AG04449 (cell line): Measurements from ENCODE around the gene GPR35.

Experiments
- CTCF ChIA-PET: fragments of 350-600 bp; formaldehyde crosslinking; extraction: SDS; loops from one replicate; lab custom pipeline; 2021; ENCODE audit warnings: antibody characterized with exemption; lab: Yijun Ruan, JAX
- POLR2A ChIA-PET: fragments of 400-600, 350-600 bp; formaldehyde crosslinking; extraction: SDS; loops from one replicate; lab custom pipeline; 2020; ENCODE audit warnings: antibody characterized with exemption, inconsistent platforms; lab: Yijun Ruan, JAX
- DNase-seq: peaks from one replicate; pipeline ENCODE4 v3.0.0-alpha.2; 2010; ENCODE audit warnings: low read depth, low spot score
- H3K4me3 ChIP-seq: 2 replicates; pipeline ENCODE4 v1.5.1; 2011; ENCODE audit warnings: low read depth, mild to moderate bottlenecking, control low read depth, low read length
- TF ChIP-seq, protein P1 (sequence below): IDR thresholded peaks from one replicate; pipeline ENCODE4 v1.5.1; 2011; ENCODE audit warnings: mild to moderate bottlenecking, moderate library complexity, low read length, control low read depth, inconsistent platforms; ENCODE audit not compliant: insufficient read depth; ENCODE audit errors: missing control alignments

The GPR35 gene

DNA sequence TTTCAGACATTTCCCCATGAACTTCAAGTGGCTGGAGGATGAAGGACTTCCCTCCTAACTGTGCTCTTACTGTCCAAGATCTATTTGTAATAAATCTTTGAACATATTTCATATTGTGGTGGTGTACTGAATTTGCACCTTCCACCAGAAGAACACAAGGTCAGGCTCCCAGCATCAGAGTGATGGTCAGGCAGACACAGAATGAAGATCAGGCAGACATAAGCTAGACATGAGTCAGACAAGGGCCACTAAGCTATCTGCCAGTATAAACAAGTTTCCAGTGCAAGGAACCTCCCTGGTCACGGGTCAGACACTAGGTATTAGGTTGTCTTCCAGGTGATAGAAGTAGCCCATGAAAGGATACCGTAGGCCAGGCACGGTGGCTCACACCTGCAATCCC lies 37.4 kb downstream of the GPR35 start:
- TF ChIP-seq, protein P1, sequence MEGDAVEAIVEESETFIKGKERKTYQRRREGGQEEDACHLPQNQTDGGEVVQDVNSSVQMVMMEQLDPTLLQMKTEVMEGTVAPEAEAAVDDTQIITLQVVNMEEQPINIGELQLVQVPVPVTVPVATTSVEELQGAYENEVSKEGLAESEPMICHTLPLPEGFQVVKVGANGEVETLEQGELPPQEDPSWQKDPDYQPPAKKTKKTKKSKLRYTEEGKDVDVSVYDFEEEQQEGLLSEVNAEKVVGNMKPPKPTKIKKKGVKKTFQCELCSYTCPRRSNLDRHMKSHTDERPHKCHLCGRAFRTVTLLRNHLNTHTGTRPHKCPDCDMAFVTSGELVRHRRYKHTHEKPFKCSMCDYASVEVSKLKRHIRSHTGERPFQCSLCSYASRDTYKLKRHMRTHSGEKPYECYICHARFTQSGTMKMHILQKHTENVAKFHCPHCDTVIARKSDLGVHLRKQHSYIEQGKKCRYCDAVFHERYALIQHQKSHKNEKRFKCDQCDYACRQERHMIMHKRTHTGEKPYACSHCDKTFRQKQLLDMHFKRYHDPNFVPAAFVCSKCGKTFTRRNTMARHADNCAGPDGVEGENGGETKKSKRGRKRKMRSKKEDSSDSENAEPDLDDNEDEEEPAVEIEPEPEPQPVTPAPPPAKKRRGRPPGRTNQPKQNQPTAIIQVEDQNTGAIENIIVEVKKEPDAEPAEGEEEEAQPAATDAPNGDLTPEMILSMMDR: no peak
- H3K4me3 ChIP-seq: no peak overlapping the region
- POLR2A ChIA-PET: no interaction called here
- DNase-seq: no peak
- CTCF ChIA-PET: no interaction called here

DNA sequence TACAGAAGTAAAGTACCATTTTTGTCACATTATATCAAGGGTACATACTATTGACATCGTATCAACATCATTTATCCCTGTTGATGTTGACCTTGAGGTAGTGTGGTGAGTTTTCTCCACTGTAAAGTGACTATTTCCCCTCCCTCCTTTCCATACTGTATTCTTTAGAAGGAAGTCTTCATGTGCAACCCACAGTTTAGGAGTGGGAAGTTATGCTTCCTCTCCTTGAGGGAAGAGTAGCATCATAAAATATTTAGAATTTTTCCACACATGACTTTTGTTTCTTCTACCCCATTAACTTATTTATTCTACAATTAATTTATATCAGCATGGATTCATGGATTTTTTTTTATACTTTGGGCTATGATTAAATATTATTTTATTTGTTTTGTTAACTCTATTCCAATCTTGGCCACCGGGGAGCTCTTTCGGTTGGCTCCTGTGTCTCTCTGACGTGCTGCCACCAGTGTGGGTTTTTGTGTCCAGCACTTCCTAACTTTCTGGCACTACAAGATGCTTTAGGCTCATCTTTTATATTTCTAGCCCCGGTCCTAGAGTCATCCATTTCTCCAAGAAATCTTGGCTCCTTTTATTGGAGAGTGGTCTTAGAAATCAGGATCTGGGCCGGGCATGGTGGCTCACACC lies 38.4 kb downstream of the GPR35 start:
- ChIA-PET POLR2A (no interaction called here), CTCF (no interaction called here)
- TF ChIP-seq, protein P1: no peak
- H3K4me3 ChIP-seq: no peak overlapping the region
- DNase-seq: no peak

- DNase-seq: no peak
- TF ChIP-seq, protein P1: no peak
- ChIA-PET CTCF (no interaction called here), POLR2A (no interaction called here)
- H3K4me3 ChIP-seq: no peak overlapping the region
Measured at GRCh38 chr2:240664622-240665021, 39.3 kb downstream of the GPR35 start.

- POLR2A ChIA-PET: no interaction called here
- DNase-seq: no peak
- H3K4me3 ChIP-seq: no peak overlapping the region
- TF ChIP-seq, protein P1: no peak
- CTCF ChIA-PET: no interaction called here
Measured at GRCh38 chr2:240670402-240670801, 45.1 kb downstream of the GPR35 start.

- CTCF ChIA-PET: no interaction called here
- H3K4me3 ChIP-seq: no peak overlapping the region
- no peak for DNase-seq
- POLR2A ChIA-PET: no interaction called here
- TF ChIP-seq, protein P1: no peak
Measured at GRCh38 chr2:240670950-240671349, 45.7 kb downstream of the GPR35 start.

DNA sequence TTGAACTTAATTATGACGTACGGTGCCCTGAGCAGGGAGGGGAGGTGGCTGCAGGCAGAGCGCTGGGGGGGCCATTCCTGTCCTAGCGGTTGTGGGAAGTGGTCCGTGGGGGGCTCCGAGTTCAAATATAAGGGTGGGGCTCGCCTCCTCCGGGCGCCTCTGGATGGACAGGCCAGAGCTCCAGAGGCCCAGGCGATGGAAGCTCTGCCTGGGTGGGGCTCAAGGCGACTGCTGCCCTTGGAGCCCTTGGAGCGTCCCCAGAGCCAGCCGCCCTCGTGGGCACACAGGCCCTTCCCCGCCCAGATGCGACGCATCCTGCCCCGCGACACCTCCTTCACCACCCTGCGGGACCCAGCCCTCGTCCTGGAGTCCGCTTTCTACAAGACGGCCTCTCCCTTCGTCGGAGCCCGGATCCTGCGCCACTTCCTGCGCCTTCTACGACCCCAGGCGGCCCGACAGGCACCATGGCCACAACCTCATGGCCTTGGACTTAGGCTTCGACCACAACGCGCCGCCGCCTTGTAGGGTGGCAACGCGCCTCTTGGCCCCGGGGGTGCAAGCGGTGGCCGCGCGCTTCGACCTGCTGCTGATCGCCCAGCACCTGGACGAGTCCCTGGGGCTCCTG lies 46.9 kb downstream of the GPR35 start:
- ChIA-PET POLR2A (no interaction called here), CTCF (no interaction called here)
- no peak for DNase-seq
- no peak overlapping the region for H3K4me3 ChIP-seq
- TF ChIP-seq, protein P1: no peak
